OCI-LY7 (cell line): ENCODE data around the gene GABARAP. TPM values are rescaled to one million over a fixed set of nuclear protein-coding genes. Genes with fewer than 3 reads are reported as not detected.
A peak's percentile ranks its signal among the peaks of the same experiment; 100 is the strongest.

Experiments used
- BruUV-seq: library from RNA; stranded (reverse); fragments of 400-500 nt; replicated peaks from 2 replicates; lab custom pipeline; 2021; lab: Mats Ljungman, UMichigan
- CTCF ChIA-PET: fragments of 300-600 bp; sonication (Branson Sonifier 250); formaldehyde crosslinking; loops from one replicate; lab custom pipeline; 2022; ENCODE audit warnings: antibody characterized with exemption; ENCODE audit not compliant: unreplicated experiment; lab: Charles Lee
- POLR2A ChIA-PET: fragments of 300-600 bp; sonication (Branson Sonifier 250); formaldehyde crosslinking; loops from one replicate; lab custom pipeline; 2022; ENCODE audit warnings: antibody characterized with exemption; lab: Charles Lee
- DNase-seq: peaks from one replicate; pipeline ENCODE4 v3.0.0-alpha.2; 2015; ENCODE audit warnings: low spot score
- H2AFZ ChIP-seq: fragments of 200-600 bp; sonication (generic), shearing (Covaris generic); 2 replicates; pipeline ENCODE4 v1.6.1; 2014; ENCODE audit warnings: mild to moderate bottlenecking, antibody characterized with exemption, low read length, moderate library complexity
- H3K27ac ChIP-seq: fragments of 200-600 bp; sonication (generic); 2 replicates; pipeline ENCODE4 v1.5.1; 2014; ENCODE audit warnings: mixed run types, low read depth, mild to moderate bottlenecking, moderate library complexity, low read length, inconsistent platforms; ENCODE audit not compliant: poor library complexity, severe bottlenecking
- H3K36me3 ChIP-seq: fragments of 200-600 bp; sonication (generic); 2 replicates; pipeline ENCODE4 v1.6.1; 2014; ENCODE audit warnings: mild to moderate bottlenecking, antibody characterized with exemption, low read length, moderate library complexity, mixed read lengths; ENCODE audit not compliant: insufficient read depth
- H3K4me1 ChIP-seq: fragments of 200-600 bp; sonication (generic); 2 replicates; pipeline ENCODE4 v1.5.1; 2014; ENCODE audit warnings: mild to moderate bottlenecking, low read length; ENCODE audit not compliant: insufficient read depth, poor library complexity, severe bottlenecking
- H3K4me2 ChIP-seq: fragments of 200-600 bp; sonication (generic); 2 replicates; pipeline ENCODE4 v1.6.1; 2014; ENCODE audit warnings: mild to moderate bottlenecking, low read length
- H3K4me3 ChIP-seq: fragments of 200-600 bp; sonication (generic); 2 replicates; pipeline ENCODE4 v1.5.1; 2014; ENCODE audit warnings: mild to moderate bottlenecking, low read depth, low read length; ENCODE audit not compliant: poor library complexity, severe bottlenecking
- H3K79me2 ChIP-seq: fragments of 200-600 bp; sonication (generic); 2 replicates; pipeline ENCODE4 v1.6.1; 2016; ENCODE audit warnings: low read depth, mild to moderate bottlenecking, low read length, moderate library complexity, mixed read lengths; ENCODE audit not compliant: insufficient read depth
- H3K9me2 ChIP-seq: fragments of 200-600 bp; sonication (generic); 2 replicates; pipeline ENCODE4 v1.6.1; 2016; ENCODE audit warnings: mild to moderate bottlenecking, low read length, mixed read lengths; ENCODE audit not compliant: insufficient read depth
- H3K9me3 ChIP-seq: fragments of 200-600 bp; sonication (generic); 2 replicates; pipeline ENCODE4 v1.6.1; 2014; ENCODE audit warnings: mild to moderate bottlenecking, mixed run types, low read length, mixed read lengths
- H4K20me1 ChIP-seq: fragments of 200-600 bp; sonication (generic); 2 replicates; pipeline ENCODE4 v1.6.1; 2014; ENCODE audit warnings: mild to moderate bottlenecking, antibody characterized with exemption, low read length, moderate library complexity, mixed read lengths; ENCODE audit not compliant: insufficient read depth
- EZH2phosphoT487 ChIP-seq: fragments of 200-600 bp; sonication (generic); IDR thresholded peaks from 2 replicates; pipeline ENCODE4 v1.6.1; 2018; ENCODE audit warnings: low read depth, borderline replicate concordance, mild to moderate bottlenecking, mixed run types, antibody characterized with exemption, low read length, moderate library complexity, mixed read lengths
- intact Hi-C: fragments of 100-400 bp; cut with micrococcal nuclease; formaldehyde crosslinking; loops from one replicate; pipeline ENCODE4 v1.10.0; 2022; ENCODE audit not compliant: unreplicated experiment
- total RNA-seq, 2 experiments: library from RNA; depleted of rRNA in 1 of 2; stranded (reverse); fragments of >200 nt in 1 of 2; shearing (Covaris generic) in 1 of 2; gene quantifications; 2 replicates each; pipeline ENCODE4 v1.2.3, GENCODE V29; 2014 to 2022
- TF ChIP-seq, protein P1 (sequence below): fragments of 200-600 bp; sonication (generic); conservative IDR thresholded peaks from 2 replicates; pipeline ENCODE4 v1.5.1; 2014; ENCODE audit warnings: mild to moderate bottlenecking, antibody characterized with exemption, low read length, moderate library complexity, mixed read lengths

The GABARAP gene
- total RNA-seq, 2 experiments from 2014 or later, result 128 to 199 TPM

DNA sequence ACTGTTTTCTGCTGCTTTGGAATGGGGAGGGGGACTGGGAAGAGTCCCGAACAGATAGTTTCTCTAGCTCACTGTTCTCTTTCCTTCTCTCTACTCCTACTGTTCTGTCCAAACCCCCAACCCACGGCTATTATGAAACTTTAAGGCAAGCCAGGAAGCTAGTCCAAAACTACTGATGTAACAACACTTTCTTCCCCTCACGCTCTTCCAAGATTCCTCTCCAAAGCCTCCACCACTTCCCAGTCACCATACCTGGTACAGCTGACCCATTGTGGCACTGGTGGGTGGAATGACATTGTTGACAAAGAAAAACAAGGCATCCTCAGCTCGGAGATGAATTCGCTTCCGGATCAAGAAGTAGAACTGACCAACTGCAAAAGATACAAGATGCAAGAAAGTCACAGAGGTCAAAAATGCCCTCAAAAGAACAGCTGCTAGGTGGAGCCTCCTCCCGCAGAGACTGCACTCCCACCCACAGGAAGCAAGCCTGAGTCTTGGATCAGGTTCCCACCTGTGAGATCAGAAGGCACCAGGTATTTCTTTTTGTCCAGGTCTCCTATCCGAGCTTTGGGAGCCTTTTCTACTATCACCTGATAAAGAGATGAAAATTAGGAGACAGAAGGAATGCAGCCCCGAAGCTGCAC, 1.0 kb downstream of the GABARAP start:
- intact Hi-C loops, result loop anchor here (5.0 kb wide), 1 partner anchor 331 kb away; no protein-coding TSS in a partner anchor
- DNase-seq, result no peak
- CTCF ChIA-PET, result no interaction called here
- Histone ChIP-seq H3K4me3 (peak overlapping the region; percentile 86), H3K4me2 (peak overlapping the region; percentile 93), H3K36me3 (peaks cover 59% of the 10 kb centered on the region), H3K4me1 (peaks cover 43% of the 10 kb centered on the region), H4K20me1 (0 out of 2 replicates have a peak, but pooled peaks cover 8% of the 10 kb centered on the region), H3K27ac (peak overlapping the region; percentile 72), H3K79me2 (peaks cover 31% of the 10 kb centered on the region), H3K9me3 (no peaks in the 10 kb centered on the region), H2AFZ (no peak overlapping the region), H3K9me2 (no peaks in the 10 kb centered on the region)
- no peak for TF ChIP-seq EZH2phosphoT487
- TF ChIP-seq, protein P1, sequence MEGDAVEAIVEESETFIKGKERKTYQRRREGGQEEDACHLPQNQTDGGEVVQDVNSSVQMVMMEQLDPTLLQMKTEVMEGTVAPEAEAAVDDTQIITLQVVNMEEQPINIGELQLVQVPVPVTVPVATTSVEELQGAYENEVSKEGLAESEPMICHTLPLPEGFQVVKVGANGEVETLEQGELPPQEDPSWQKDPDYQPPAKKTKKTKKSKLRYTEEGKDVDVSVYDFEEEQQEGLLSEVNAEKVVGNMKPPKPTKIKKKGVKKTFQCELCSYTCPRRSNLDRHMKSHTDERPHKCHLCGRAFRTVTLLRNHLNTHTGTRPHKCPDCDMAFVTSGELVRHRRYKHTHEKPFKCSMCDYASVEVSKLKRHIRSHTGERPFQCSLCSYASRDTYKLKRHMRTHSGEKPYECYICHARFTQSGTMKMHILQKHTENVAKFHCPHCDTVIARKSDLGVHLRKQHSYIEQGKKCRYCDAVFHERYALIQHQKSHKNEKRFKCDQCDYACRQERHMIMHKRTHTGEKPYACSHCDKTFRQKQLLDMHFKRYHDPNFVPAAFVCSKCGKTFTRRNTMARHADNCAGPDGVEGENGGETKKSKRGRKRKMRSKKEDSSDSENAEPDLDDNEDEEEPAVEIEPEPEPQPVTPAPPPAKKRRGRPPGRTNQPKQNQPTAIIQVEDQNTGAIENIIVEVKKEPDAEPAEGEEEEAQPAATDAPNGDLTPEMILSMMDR, result no peak
- POLR2A ChIA-PET, result interaction anchor here (1.3 kb wide), 1 partner anchor 9 kb away, joined by 3 read pairs; no protein-coding TSS in a partner anchor
- BruUV-seq, result no TSS peak

DNA sequence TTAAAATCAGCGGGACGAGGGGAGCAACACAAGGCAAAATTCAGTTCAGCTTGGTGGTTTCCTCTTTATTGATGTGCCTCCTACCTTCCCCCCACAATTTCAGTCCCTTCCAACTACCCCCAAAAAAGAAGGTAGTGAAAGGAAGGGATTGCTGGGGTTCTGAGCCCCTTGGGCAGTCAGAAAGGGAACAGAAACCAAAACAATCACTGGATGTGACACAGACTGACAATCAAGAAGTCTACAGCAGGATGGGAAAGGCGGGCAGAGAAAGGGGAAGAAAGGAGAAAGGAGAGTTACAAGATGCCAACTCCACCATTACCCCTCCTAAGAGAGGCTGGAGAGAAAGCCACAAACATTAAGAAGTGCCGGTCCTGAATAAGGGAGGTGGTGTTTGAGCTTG, 1.9 kb downstream of the GABARAP start:
- peaks cover 52% of the 10 kb centered on the region for H3K4me1 ChIP-seq
- TF ChIP-seq EZH2phosphoT487, result no peak
- TF ChIP-seq, protein P1, result no peak
- H3K9me2 ChIP-seq, result no peaks in the 10 kb centered on the region
- CTCF ChIA-PET, result no interaction called here
- H3K79me2 ChIP-seq, result peaks cover 30% of the 10 kb centered on the region
- 0 out of 2 replicates have a peak, but pooled peaks cover 8% of the 10 kb centered on the region for H4K20me1 ChIP-seq
- H3K4me3 ChIP-seq, result peak overlapping the region; percentile 86
- no TSS peak for BruUV-seq
- no peak overlapping the region for H2AFZ ChIP-seq
- H3K27ac ChIP-seq, result peak overlapping the region; percentile 72
- peak overlapping the region; percentile 93 for H3K4me2 ChIP-seq
- POLR2A ChIA-PET, result interaction anchor here (1.0 to 1.3 kb wide), 2 partner anchors 8 to 10 kb away, joined by 3 read pairs; no protein-coding TSS in a partner anchor
- DNase-seq, result no peak
- peaks cover 60% of the 10 kb centered on the region for H3K36me3 ChIP-seq
- intact Hi-C loops, result loop anchor here (5.0 kb wide), 1 partner anchor 332 kb away; no protein-coding TSS in a partner anchor
- H3K9me3 ChIP-seq, result no peaks in the 10 kb centered on the region
